ENCODE data around the gene ADCY2. TPM values are rescaled to one million over a fixed set of nuclear protein-coding genes. Genes with fewer than 3 reads are reported as not detected.

Gene ADCY2
- total RNA-seq, 2 experiments from 2014 or later, result not detected

- BruUV-seq (replicated peaks), result no TSS peak
- Histone ChIP-seq H4K20me1 (ENCODE audit: insufficient read depth, low read length) (no peaks in the 10 kb centered on the region), H3K36me3 (ENCODE audit: insufficient read depth, low read length) (no peaks in the 10 kb centered on the region), H3K4me3 (ENCODE audit: low read depth, low read length, poor library complexity, severe bottlenecking) (no peak overlapping the region), H2AFZ (ENCODE audit: low read length) (no peak overlapping the region), H3K4me1 (ENCODE audit: insufficient read depth, low read length, poor library complexity, severe bottlenecking) (no peaks in the 10 kb centered on the region), H3K79me2 (ENCODE audit: insufficient read depth, low read depth, low read length) (no peaks in the 10 kb centered on the region), H3K9me2 (ENCODE audit: insufficient read depth, low read length) (no peaks in the 10 kb centered on the region), H3K4me2 (ENCODE audit: low read length) (no peak overlapping the region), H3K9me3 (ENCODE audit: low read length) (no peaks in the 10 kb centered on the region), H3K27ac (ENCODE audit: low read depth, low read length, poor library complexity, severe bottlenecking) (no peak overlapping the region)
- POLR2A ChIA-PET, result no interaction called here
- intact Hi-C loops (cut with micrococcal nuclease; ENCODE audit: unreplicated experiment), result no loop called here
- no peak for DNase-seq (ENCODE audit: low spot score)
- CTCF ChIA-PET (ENCODE audit: unreplicated experiment), result no interaction called here
- no peak for TF ChIP-seq EZH2phosphoT487 (IDR thresholded peaks at IDR 0.05; ENCODE audit: borderline replicate concordance, low read depth, low read length)
- no peak for TF ChIP-seq CTCF (conservative IDR thresholded peaks at IDR 0.05; ENCODE audit: low read length)
Observed at GRCh38 chr5:7742241-7742656, 346.3 kb downstream of the ADCY2 start.

DNA sequence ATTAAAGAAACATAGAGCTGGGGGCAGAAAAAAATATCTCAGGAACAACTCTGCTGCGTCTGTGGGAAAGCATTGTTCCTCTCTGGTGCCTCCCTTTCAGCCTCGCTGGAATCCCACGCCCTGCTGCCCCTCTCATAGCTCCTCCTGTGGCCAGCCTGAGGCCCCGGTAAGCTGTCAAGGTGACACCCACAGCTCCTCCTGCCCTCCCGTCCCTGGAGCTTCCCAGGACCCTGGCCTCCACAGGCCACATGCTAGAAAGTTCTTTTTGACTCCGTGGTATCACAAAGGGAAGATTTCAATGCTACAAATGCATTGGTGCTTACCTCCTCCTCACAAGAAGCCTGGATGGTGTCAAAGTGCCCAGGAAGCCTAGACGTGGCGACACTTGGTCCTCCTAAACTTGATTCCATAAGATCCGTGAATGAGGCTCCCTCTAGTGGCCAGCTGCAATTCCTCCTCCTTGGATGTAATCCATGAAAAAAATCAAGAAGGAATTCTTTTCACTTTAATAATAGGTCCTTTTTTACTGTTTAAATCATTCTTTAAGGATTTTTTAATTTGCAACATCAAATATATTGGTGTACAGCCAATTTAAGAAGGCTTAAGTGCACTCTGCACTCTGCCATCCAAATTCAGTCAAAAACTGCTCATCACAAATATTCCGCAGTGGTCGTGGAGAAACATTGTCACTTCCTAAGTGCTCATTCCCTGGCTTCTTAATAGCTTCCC is 350.1 kb downstream of the ADCY2 start:
- Histone ChIP-seq H3K36me3 (ENCODE audit: insufficient read depth, low read length) (no peaks in the 10 kb centered on the region), H3K4me1 (ENCODE audit: insufficient read depth, low read length, poor library complexity, severe bottlenecking) (no peaks in the 10 kb centered on the region), H4K20me1 (ENCODE audit: insufficient read depth, low read length) (no peaks in the 10 kb centered on the region), H3K27ac (ENCODE audit: low read depth, low read length, poor library complexity, severe bottlenecking) (no peak overlapping the region), H2AFZ (ENCODE audit: low read length) (no peak overlapping the region), H3K4me2 (ENCODE audit: low read length) (no peak overlapping the region), H3K9me2 (ENCODE audit: insufficient read depth, low read length) (no peaks in the 10 kb centered on the region), H3K9me3 (ENCODE audit: low read length) (no peaks in the 10 kb centered on the region), H3K79me2 (ENCODE audit: insufficient read depth, low read depth, low read length) (no peaks in the 10 kb centered on the region), H3K4me3 (ENCODE audit: low read depth, low read length, poor library complexity, severe bottlenecking) (no peak overlapping the region)
- peak; percentile 28 for DNase-seq (ENCODE audit: low spot score)
- ChIA-PET CTCF (ENCODE audit: unreplicated experiment) (no interaction called here), POLR2A (interaction anchor here (0.6 kb wide), 1 partner anchor 731 kb away, joined by 4 read pairs; no protein-coding TSS in a partner anchor)
- intact Hi-C loops (cut with micrococcal nuclease; ENCODE audit: unreplicated experiment), result no loop called here
- no TSS peak for BruUV-seq (replicated peaks)
- TF ChIP-seq CTCF (conservative IDR thresholded peaks at IDR 0.05; ENCODE audit: low read length), result peak; percentile 92
- TF ChIP-seq EZH2phosphoT487 (IDR thresholded peaks at IDR 0.05; ENCODE audit: borderline replicate concordance, low read depth, low read length), result no peak

DNA sequence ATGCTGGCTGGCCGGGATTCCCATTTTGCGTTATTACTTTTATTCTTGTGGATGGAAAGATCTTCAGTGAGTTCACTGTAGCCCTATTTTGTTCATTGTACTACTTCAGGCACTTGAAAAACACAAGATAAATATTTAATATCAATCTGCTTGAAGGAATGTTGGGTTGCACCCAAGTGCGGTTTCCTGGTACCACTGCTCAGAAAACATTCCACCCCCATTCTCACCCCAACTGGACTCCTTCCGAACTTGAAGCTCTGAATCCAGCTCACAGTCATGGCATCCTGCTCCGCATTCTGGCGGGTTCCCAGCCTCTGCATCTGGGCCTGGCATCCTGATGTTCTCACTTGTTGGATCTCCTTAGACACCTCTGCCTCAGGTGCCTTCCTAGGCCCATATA is 351.8 kb downstream of the ADCY2 start:
- no peak overlapping the region for H3K4me3 ChIP-seq (ENCODE audit: low read depth, low read length, poor library complexity, severe bottlenecking)
- H3K9me2 ChIP-seq (ENCODE audit: insufficient read depth, low read length), result no peaks in the 10 kb centered on the region
- no peaks in the 10 kb centered on the region for H4K20me1 ChIP-seq (ENCODE audit: insufficient read depth, low read length)
- no peaks in the 10 kb centered on the region for H3K4me1 ChIP-seq (ENCODE audit: insufficient read depth, low read length, poor library complexity, severe bottlenecking)
- H3K4me2 ChIP-seq (ENCODE audit: low read length), result no peak overlapping the region
- H3K79me2 ChIP-seq (ENCODE audit: insufficient read depth, low read depth, low read length), result no peaks in the 10 kb centered on the region
- H3K9me3 ChIP-seq (ENCODE audit: low read length), result no peaks in the 10 kb centered on the region
- BruUV-seq (replicated peaks), result no TSS peak
- TF ChIP-seq EZH2phosphoT487 (IDR thresholded peaks at IDR 0.05; ENCODE audit: borderline replicate concordance, low read depth, low read length), result no peak
- TF ChIP-seq CTCF (conservative IDR thresholded peaks at IDR 0.05; ENCODE audit: low read length), result no peak
- H3K27ac ChIP-seq (ENCODE audit: low read depth, low read length, poor library complexity, severe bottlenecking), result no peak overlapping the region
- DNase-seq (ENCODE audit: low spot score), result no peak
- H3K36me3 ChIP-seq (ENCODE audit: insufficient read depth, low read length), result no peaks in the 10 kb centered on the region
- intact Hi-C loops (cut with micrococcal nuclease; ENCODE audit: unreplicated experiment), result no loop called here
- H2AFZ ChIP-seq (ENCODE audit: low read length), result no peak overlapping the region
- POLR2A ChIA-PET, result no interaction called here
- CTCF ChIA-PET (ENCODE audit: unreplicated experiment), result no interaction called here

Data from OCI-LY7 (cell line).